H9 (cell line): ENCODE results near the gene MRPL23. TPM values are rescaled to one million over a fixed set of nuclear protein-coding genes. Genes with fewer than 3 reads are reported as not detected.

Source experiments
- DNase-seq: peaks from one replicate; pipeline ENCODE4 v3.0.0-alpha.2; 2017
- H2AFZ ChIP-seq: one replicate; pipeline ENCODE4 v1.6.1; 2013; ENCODE audit warnings: mild to moderate bottlenecking, low read length, control low read depth, moderate library complexity
- H2AK5ac ChIP-seq: 2 replicates; pipeline ENCODE4 v1.6.1; 2013; ENCODE audit warnings: low read length, control low read depth, mixed read lengths; ENCODE audit not compliant: insufficient read length
- H2BK120ac ChIP-seq: one replicate; pipeline ENCODE4 v1.6.1; 2013; ENCODE audit warnings: low read depth, mild to moderate bottlenecking, low read length, control low read depth, inconsistent platforms; ENCODE audit not compliant: poor library complexity, severe bottlenecking
- H2BK12ac ChIP-seq: 2 replicates; pipeline ENCODE4 v1.6.1; 2013; ENCODE audit warnings: low read length, control low read depth, mixed read lengths, low read depth; ENCODE audit not compliant: insufficient read length
- H2BK15ac ChIP-seq: 2 replicates; pipeline ENCODE4 v1.6.1; 2013; ENCODE audit warnings: low read depth, low read length, control low read depth
- H2BK20ac ChIP-seq: one replicate; pipeline ENCODE4 v1.6.1; 2013; ENCODE audit warnings: low read depth, mild to moderate bottlenecking, low read length, control low read depth, inconsistent platforms; ENCODE audit not compliant: poor library complexity, severe bottlenecking
- H2BK5ac ChIP-seq: 2 replicates; pipeline ENCODE4 v1.6.1; 2013; ENCODE audit warnings: low read length, control low read depth, mixed read lengths; ENCODE audit not compliant: insufficient read length
- H3K14ac ChIP-seq: 2 replicates; pipeline ENCODE4 v1.6.1; 2013; ENCODE audit warnings: low read length, control low read depth; ENCODE audit not compliant: insufficient read depth
- H3K18ac ChIP-seq: 2 replicates; pipeline ENCODE4 v1.6.1; 2013; ENCODE audit warnings: low read depth, mild to moderate bottlenecking, mixed read lengths, low read length, control low read depth; ENCODE audit not compliant: insufficient read length
- H3K23ac ChIP-seq: 2 replicates; pipeline ENCODE4 v1.6.1; 2013; ENCODE audit warnings: low read length, control low read depth, mixed read lengths, low read depth; ENCODE audit not compliant: insufficient read length
- H3K23me2 ChIP-seq: 2 replicates; pipeline ENCODE4 v1.6.1; 2013; ENCODE audit warnings: low read depth, mild to moderate bottlenecking, mixed read lengths, low read length, control low read depth; ENCODE audit not compliant: insufficient read length, poor library complexity, severe bottlenecking
- H3K27ac ChIP-seq: 2 replicates; pipeline ENCODE4 v1.5.1; 2013; ENCODE audit warnings: low read length, control low read depth, mixed read lengths, low read depth; ENCODE audit not compliant: insufficient read length
- H3K27me3 ChIP-seq: 2 replicates; pipeline ENCODE4 v1.6.1; 2013; ENCODE audit warnings: low read length, control low read depth, inconsistent platforms; ENCODE audit not compliant: insufficient read depth
- H3K4ac ChIP-seq: 2 replicates; pipeline ENCODE4 v1.6.1; 2013; ENCODE audit warnings: low read depth, mild to moderate bottlenecking, control low read depth, inconsistent platforms, low read length, moderate library complexity
- H3K4me1 ChIP-seq: 2 replicates; pipeline ENCODE4 v1.6.1; 2013; ENCODE audit warnings: low read length, control low read depth, inconsistent platforms; ENCODE audit not compliant: insufficient read depth
- H3K4me2 ChIP-seq: 2 replicates; pipeline ENCODE4 v1.6.1; 2013; ENCODE audit warnings: low read length, control low read depth, mixed read lengths; ENCODE audit not compliant: insufficient read length, insufficient read depth
- H3K56ac ChIP-seq: 2 replicates; pipeline ENCODE4 v1.6.1; 2013; ENCODE audit warnings: low read depth, mild to moderate bottlenecking, mixed read lengths, low read length, control low read depth; ENCODE audit not compliant: insufficient read length
- H3K79me1 ChIP-seq: 2 replicates; pipeline ENCODE4 v1.6.1; 2013; ENCODE audit warnings: low read depth, mild to moderate bottlenecking, moderate library complexity, low read length, control low read depth, inconsistent platforms; ENCODE audit not compliant: insufficient read depth, poor library complexity, severe bottlenecking
- H3K79me2 ChIP-seq: 2 replicates; pipeline ENCODE4 v1.6.1; 2013; ENCODE audit warnings: low read length, control low read depth, inconsistent platforms; ENCODE audit not compliant: insufficient read depth
- H3K9ac ChIP-seq: 2 replicates; pipeline ENCODE4 v1.6.1; 2013; ENCODE audit warnings: low read length, control low read depth, mixed read lengths; ENCODE audit not compliant: insufficient read length; ENCODE audit errors: extremely low read depth
- H3K9me3 ChIP-seq: one replicate; pipeline ENCODE4 v1.6.1; 2013; ENCODE audit warnings: low read depth, low read length, inconsistent platforms; ENCODE audit not compliant: control insufficient read depth
- H3T11ph ChIP-seq: one replicate; pipeline ENCODE4 v1.6.1; 2013; ENCODE audit warnings: mild to moderate bottlenecking, low read length, control low read depth, inconsistent platforms
- H4K20me1 ChIP-seq: one replicate; pipeline ENCODE4 v1.6.1; 2013; ENCODE audit not compliant: control insufficient read depth, insufficient read length, insufficient read depth
- H4K5ac ChIP-seq: 2 replicates; pipeline ENCODE4 v1.6.1; 2013; ENCODE audit warnings: low read depth, mild to moderate bottlenecking, mixed read lengths, low read length, control low read depth; ENCODE audit not compliant: insufficient read length
- H4K8ac ChIP-seq: replicated peaks from 2 replicates; pipeline ENCODE4 v1.6.1; 2013; ENCODE audit warnings: low read length, control low read depth, mixed read lengths, low read depth; ENCODE audit not compliant: insufficient read length
- H4K91ac ChIP-seq: 2 replicates; pipeline ENCODE4 v1.6.1; 2013; ENCODE audit warnings: low read depth, mild to moderate bottlenecking, moderate library complexity, mixed read lengths, low read length, control low read depth; ENCODE audit not compliant: insufficient read length
- H3K27ac Mint-ChIP-seq, 3 experiments: 2 replicates in 2 of 3; 3 replicates in 1 of 3; pipeline ENCODE4 v1.8.0; 2020 to 2021; ENCODE audit warnings: mixed read lengths in 3 of 3, mild to moderate bottlenecking in 1 of 3, moderate library complexity in 1 of 3
- H3K27me3 Mint-ChIP-seq: 2 replicates; pipeline ENCODE4 v1.8.0; 2021; ENCODE audit warnings: low read depth, mild to moderate bottlenecking, moderate library complexity, mixed read lengths
- H3K36me3 Mint-ChIP-seq, 3 experiments: 2 replicates in 2 of 3; 3 replicates in 1 of 3; pipeline ENCODE4 v1.8.0; 2020 to 2021; ENCODE audit warnings: low read depth in 3 of 3, mixed read lengths in 3 of 3; ENCODE audit not compliant: insufficient read depth in 1 of 3
- H3K4me1 Mint-ChIP-seq, 2 experiments: 2 replicates each; pipeline ENCODE4 v1.8.0; 2020; ENCODE audit warnings: mixed read lengths in 2 of 2
- H3K4me3 Mint-ChIP-seq, 2 experiments: 2 replicates in 1 of 2; 3 replicates in 1 of 2; pipeline ENCODE4 v1.8.0; 2020 to 2021; ENCODE audit warnings: mild to moderate bottlenecking in 2 of 2, mixed read lengths in 2 of 2, moderate library complexity in 1 of 2
- H3K9me3 Mint-ChIP-seq, 2 experiments: 2 replicates in 1 of 2; 3 replicates in 1 of 2; pipeline ENCODE4 v1.8.0; 2020; ENCODE audit warnings: mild to moderate bottlenecking in 2 of 2, mixed read lengths in 2 of 2, moderate library complexity in 1 of 2
- CTCF ChIP-seq: fragments of 200-600 bp; sonication (generic); conservative IDR thresholded peaks from 3 replicates; pipeline ENCODE4 v1.8.0; 2021; ENCODE audit warnings: antibody characterized with exemption, mild to moderate bottlenecking
- WGBS: extraction: QIAGEN DNeasy Blood & Tissue Kit; methylation state at CpG from one replicate; pipeline ENCODE4 v1.1.7; 2013; ENCODE audit warnings: missing lambda C conversion rate, low lambda C conversion rate, mixed read lengths; ENCODE audit not compliant: insufficient read length; ENCODE audit errors: extremely low coverage; 5-methylcytosine and 5-hydroxymethylcytosine counted together
- total RNA-seq: library from RNA; stranded (reverse); gene quantifications from 2 replicates; pipeline ENCODE4 v1.2.1, GENCODE V29; 2021

The MRPL23 gene
- total RNA-seq, 1 experiment from 2014 or later: 67.3 TPM

GRCh38 chr11:1919391-1920127, 27.6 kb upstream of the MRPL23 start, which contains the start of gene TNNT3:
Gene TNNT3 (plus strand): TSS chr11:1919703. CDS start chr11:1922875, 3,172 bp downstream.
- no peak within 1 kb of the TSS for H3K4ac ChIP-seq
- no peaks in the 10 kb centered on the region for H4K20me1 ChIP-seq
- H2BK5ac ChIP-seq: no peak within 1 kb of the TSS
- no peaks in the 10 kb centered on the region for H3K79me2 ChIP-seq
- no peak within 1 kb of the TSS for H3K27ac ChIP-seq
- H3K27ac Mint-ChIP-seq: no peak within 1 kb of the TSS
- WGBS: no CpG with 5 or more reads among the region's 31 CpGs
- no peaks in the 10 kb centered on the region for H3K27me3 ChIP-seq
- H4K8ac ChIP-seq: no peak within 1 kb of the TSS
- DNase-seq: no peak
- H3K4me1 ChIP-seq: no peaks in the 10 kb centered on the region
- no peak within 1 kb of the TSS for H3K9ac ChIP-seq
- H3K27me3 Mint-ChIP-seq: peaks cover 16% of the 10 kb centered on the region
- no peak within 1 kb of the TSS for H3T11ph ChIP-seq
- no peak within 1 kb of the TSS for H2BK20ac ChIP-seq
- H2BK12ac ChIP-seq: no peak within 1 kb of the TSS
- H3K4me2 ChIP-seq: no peak within 1 kb of the TSS
- no peak within 1 kb of the TSS for H3K56ac ChIP-seq
- H4K91ac ChIP-seq: no peak within 1 kb of the TSS
- H4K5ac ChIP-seq: no peak within 1 kb of the TSS
- H2AFZ ChIP-seq: no peak within 1 kb of the TSS
- no peak for TF ChIP-seq CTCF
- no peak within 1 kb of the TSS for H2BK15ac ChIP-seq
- no peaks in the 10 kb centered on the region for H3K9me3 ChIP-seq
- H3K4me3 Mint-ChIP-seq: no peak within 1 kb of the TSS
- no peaks in the 10 kb centered on the region for H3K23me2 ChIP-seq
- no peak within 1 kb of the TSS for H2AK5ac ChIP-seq
- no peaks in the 10 kb centered on the region for H3K79me1 ChIP-seq
- H3K4me1 Mint-ChIP-seq: peaks cover 3 to 6% of the 10 kb centered on the region in 2 experiments; a peak in 3 of 4 replicates
- no peak within 1 kb of the TSS for H3K18ac ChIP-seq
- no peak within 1 kb of the TSS for H2BK120ac ChIP-seq
- no peak within 1 kb of the TSS; the same call in 1 of the 2 replicates for H3K14ac ChIP-seq
- H3K9me3 Mint-ChIP-seq: peaks cover 3% of the 10 kb centered on the region in 2 experiments; a peak in 3 of 5 replicates
- no peaks in the 10 kb centered on the region; a peak in 1 of 7 replicates for H3K36me3 Mint-ChIP-seq
- no peak within 1 kb of the TSS for H3K23ac ChIP-seq
